Aorta (tissue), 5 donors: Measurements from ENCODE around the gene SERPINA9. TPM values are rescaled to one million over a fixed set of nuclear protein-coding genes. Genes with fewer than 3 reads are reported as not detected.

Experiments used
- ATAC-seq: fragments of 200-7000 bp; cut with Tn5 transposase; one replicate; pipeline ENCODE4 v1.9.1; 2022; ENCODE audit warnings: moderate library complexity; ENCODE audit not compliant: low FRiP score
- DNase-seq, 2 donors: peaks; one replicate each; pipeline ENCODE4 v3.0.0-alpha.2; 2020
- H3K27ac ChIP-seq, 2 donors: one replicate each; pipeline ENCODE4 v1.5.1; 2013; ENCODE audit warnings: low read length in 2 of 2, mild to moderate bottlenecking in 2 of 2, moderate library complexity in 2 of 2, control low read depth in 1 of 2, inconsistent platforms in 1 of 2, low read depth in 1 of 2
- H3K27me3 ChIP-seq, 2 donors: one replicate each; pipeline ENCODE4 v1.6.1; 2013; ENCODE audit warnings: control low read depth in 1 of 2, low read length in 1 of 2, mild to moderate bottlenecking in 1 of 2, moderate library complexity in 1 of 2; ENCODE audit not compliant: insufficient read depth in 2 of 2, control insufficient read depth in 1 of 2
- H3K36me3 ChIP-seq, 2 donors: one replicate each; pipeline ENCODE4 v1.6.1; 2013; ENCODE audit warnings: control low read depth in 1 of 2, low read length in 1 of 2, mild to moderate bottlenecking in 1 of 2; ENCODE audit not compliant: insufficient read depth in 2 of 2, control insufficient read depth in 1 of 2
- H3K4me1 ChIP-seq, 2 donors: one replicate each; pipeline ENCODE4 v1.6.1; 2013; ENCODE audit warnings: low read length in 2 of 2, control low read depth in 1 of 2, mild to moderate bottlenecking in 1 of 2, moderate library complexity in 1 of 2; ENCODE audit not compliant: insufficient read depth in 2 of 2, control insufficient read depth in 1 of 2
- H3K4me3 ChIP-seq, 2 donors: one replicate each; pipeline ENCODE4 v1.5.1; 2013; ENCODE audit warnings: low read length in 2 of 2, control low read depth in 1 of 2, mild to moderate bottlenecking in 1 of 2
- H3K9me3 ChIP-seq: one replicate; pipeline ENCODE4 v1.6.1; 2013; ENCODE audit warnings: mild to moderate bottlenecking, low read length; ENCODE audit not compliant: control insufficient read depth
- WGBS, 2 donors: extraction: QIAGEN DNeasy Blood & Tissue Kit; methylation state at CpG; one replicate each; pipeline ENCODE4 v1.1.7; 2013; 5-methylcytosine and 5-hydroxymethylcytosine counted together
- intact Hi-C, 2 donors: fragments of 100-400 bp; cut with DNase I; formaldehyde crosslinking; loops; one replicate each; pipeline versions ENCODE4 v1.14.2 to v1.15.0; 2022
- polyA plus RNA-seq, 2 donors: library from polyadenylated mRNA; stranded (reverse); fragments of 200-250 nt; gene quantifications; one replicate each; pipeline ENCODE4 v1.2.3, GENCODE V29; 2013
- total RNA-seq, 2 donors: library from RNA; stranded (reverse); fragmentation: NEBNext Ultra II Directional; extraction: Animal tissue kit (Norgen Biotek cat#: 25700); gene quantifications; one replicate each; pipeline ENCODE4 v1.2.1, GENCODE V29; 2021
- donor health status: healthy with polysubstance abuse.
- donor health status: Bipolar disorder and iron deficiency.
- donor health status: DM: no; HTN: no; CAD: no.
- donor health status: DM: no; HTN: no; CAD: no.
- donor health status: DM: yes; HTN: yes; CAD: no.

The SERPINA9 gene
- total and polyA plus RNA-seq, 4 donors: not detected

GRCh38 chr14:94449930-94450329 lies 26.1 kb downstream of the SERPINA9 start:
- no peak for DNase-seq
- Histone ChIP-seq H3K27ac (no peak overlapping the region), H3K4me1 (no peaks in the 10 kb centered on the region), H3K27me3 (no peaks in the 10 kb centered on the region), H3K36me3 (no peaks in the 10 kb centered on the region), H3K9me3 (no peaks in the 10 kb centered on the region), H3K4me3 (no peak overlapping the region)
- WGBS, 2 donors: 78 to 82% methylated on average over 6 of the region's 6 CpGs
- intact Hi-C loops: no loop called here
- ATAC-seq: no peak

DNA sequence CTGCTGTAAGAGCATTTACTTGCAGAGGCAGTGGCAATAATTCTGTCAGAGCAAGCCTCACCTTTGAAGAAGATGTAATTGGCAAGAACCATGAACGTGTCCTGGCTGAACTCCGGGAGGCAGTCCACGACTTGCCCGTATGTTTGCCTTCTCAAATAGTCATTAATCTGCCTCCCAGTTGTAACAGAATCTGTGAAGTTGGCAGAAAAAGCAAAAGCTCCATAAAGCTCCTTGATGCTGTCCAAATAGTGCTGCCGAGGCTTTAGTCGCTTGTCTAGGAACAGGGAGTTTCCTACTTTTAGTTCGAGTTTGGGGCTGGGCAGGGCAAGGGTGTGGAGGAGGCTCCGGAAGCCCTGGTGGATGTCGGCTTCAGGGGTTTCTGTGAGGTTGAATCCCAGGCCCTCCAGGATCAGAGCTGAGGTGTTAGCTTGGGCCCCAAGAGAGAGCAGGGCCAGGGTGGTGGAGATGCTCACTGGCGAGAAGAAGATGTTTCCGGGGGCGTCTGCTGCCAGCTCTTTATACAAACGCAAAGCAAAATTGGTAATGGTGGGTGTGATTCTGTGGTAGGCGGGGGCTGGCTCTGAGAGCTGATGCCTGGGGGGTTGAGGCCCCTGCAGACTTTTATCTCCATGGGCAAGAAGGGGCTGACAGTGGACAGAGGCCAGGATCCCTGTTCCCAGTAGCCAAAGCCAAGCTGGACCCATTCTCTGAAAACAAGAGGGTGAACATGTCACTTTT lies 27.8 kb downstream of the SERPINA9 start:
- no peaks in the 10 kb centered on the region for H3K36me3 ChIP-seq
- H3K27ac ChIP-seq: no peak overlapping the region
- H3K4me1 ChIP-seq: no peaks in the 10 kb centered on the region
- no peak for ATAC-seq
- no peaks in the 10 kb centered on the region for H3K27me3 ChIP-seq
- H3K4me3 ChIP-seq: no peak overlapping the region
- H3K9me3 ChIP-seq: no peaks in the 10 kb centered on the region
- intact Hi-C loops: no loop called here
- no peak for DNase-seq
- 47 to 55% methylated on average over 14 of the region's 14 CpGs for WGBS, 2 donors

GRCh38 chr14:94447206-94447605 lies 28.8 kb downstream of the SERPINA9 start:
- ATAC-seq (no peak), DNase-seq (no peak)
- no peaks in the 10 kb centered on the region for H3K9me3 ChIP-seq
- no peak overlapping the region for H3K4me3 ChIP-seq
- H3K27ac ChIP-seq: no peak overlapping the region
- WGBS, 2 donors: 57 to 63% methylated on average over 3 of the region's 3 CpGs
- no peaks in the 10 kb centered on the region for H3K27me3 ChIP-seq
- intact Hi-C loops: no loop called here
- no peaks in the 10 kb centered on the region for H3K4me1 ChIP-seq
- H3K36me3 ChIP-seq: no peaks in the 10 kb centered on the region

GRCh38 chr14:94446126-94446525 lies 29.9 kb downstream of the SERPINA9 start:
- no peak for ATAC-seq
- no peak overlapping the region for H3K4me3 ChIP-seq
- H3K27ac ChIP-seq: no peak overlapping the region
- H3K9me3 ChIP-seq: peaks cover under 1% of the 10 kb centered on the region
- H3K36me3 ChIP-seq: no peaks in the 10 kb centered on the region
- DNase-seq: no peak
- intact Hi-C loops: no loop called here
- no peaks in the 10 kb centered on the region for H3K4me1 ChIP-seq
- no peaks in the 10 kb centered on the region for H3K27me3 ChIP-seq
- 76 to 78% methylated on average over 4 of the region's 4 CpGs for WGBS, 2 donors

DNA sequence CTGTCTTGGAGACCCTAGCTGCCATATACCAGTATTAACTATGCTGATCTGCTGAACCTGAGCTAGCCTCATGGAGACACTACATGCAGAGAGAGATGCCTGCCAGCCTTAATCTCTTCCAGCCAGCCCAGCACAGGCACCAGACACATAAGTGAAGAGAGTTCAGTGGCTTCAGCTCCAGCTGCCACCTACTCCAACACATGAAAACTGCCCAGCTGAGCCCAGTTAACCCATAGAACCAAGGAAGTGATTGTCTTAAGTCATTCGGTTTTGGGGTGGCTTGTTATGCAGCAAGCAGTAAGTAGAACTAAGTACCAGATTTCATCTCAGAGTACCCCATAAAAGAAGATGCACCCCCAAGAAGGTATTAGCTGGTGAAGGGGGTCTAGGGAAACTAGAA lies 31.0 kb downstream of the SERPINA9 start:
- Histone ChIP-seq H3K9me3 (peaks cover 1% of the 10 kb centered on the region), H3K27ac (no peak overlapping the region), H3K4me1 (no peaks in the 10 kb centered on the region), H3K4me3 (no peak overlapping the region), H3K27me3 (no peaks in the 10 kb centered on the region), H3K36me3 (no peaks in the 10 kb centered on the region)
- intact Hi-C loops: no loop called here
- ATAC-seq (no peak), DNase-seq (no peak)
- WGBS, 2 donors: 75 to 78% methylated on average over 1 of the region's 1 CpG

- Histone ChIP-seq H3K27ac (no peak overlapping the region), H3K27me3 (no peaks in the 10 kb centered on the region), H3K4me1 (no peaks in the 10 kb centered on the region), H3K36me3 (no peaks in the 10 kb centered on the region), H3K9me3 (peaks cover 1% of the 10 kb centered on the region), H3K4me3 (no peak overlapping the region)
- no peak for ATAC-seq
- intact Hi-C loops: no loop called here
- 92 to 94% methylated on average over 12 of the region's 12 CpGs for WGBS, 2 donors
- DNase-seq: no peak
These were observed 34.3 kb downstream of the SERPINA9 start for GRCh38 chr14:94441531-94442205.

GRCh38 chr14:94441130-94441529 lies 34.9 kb downstream of the SERPINA9 start:
- H3K4me1 ChIP-seq: no peaks in the 10 kb centered on the region
- no peak overlapping the region for H3K4me3 ChIP-seq
- peaks cover 1% of the 10 kb centered on the region for H3K9me3 ChIP-seq
- intact Hi-C loops: no loop called here
- no peaks in the 10 kb centered on the region for H3K36me3 ChIP-seq
- no peak for ATAC-seq
- H3K27me3 ChIP-seq: no peaks in the 10 kb centered on the region
- WGBS, 2 donors: 89 to 92% methylated on average over 4 of the region's 4 CpGs
- H3K27ac ChIP-seq: no peak overlapping the region
- DNase-seq: no peak

- Histone ChIP-seq H3K27ac (no peak overlapping the region), H3K9me3 (peaks cover 1% of the 10 kb centered on the region), H3K4me1 (no peaks in the 10 kb centered on the region), H3K36me3 (no peaks in the 10 kb centered on the region), H3K27me3 (no peaks in the 10 kb centered on the region), H3K4me3 (no peak overlapping the region)
- no peak for DNase-seq
- no peak for ATAC-seq
- 73 to 74% methylated on average over 5 of the region's 5 CpGs for WGBS, 2 donors
- intact Hi-C loops: no loop called here
These were observed 36.4 kb downstream of the SERPINA9 start for GRCh38 chr14:94439453-94440057.

GRCh38 chr14:94428610-94429009 lies 47.4 kb downstream of the SERPINA9 start:
- ATAC-seq (no peak), DNase-seq (no peak)
- WGBS, 2 donors: 51 to 57% methylated on average over 2 of the region's 2 CpGs
- Histone ChIP-seq H3K4me3 (no peak overlapping the region), H3K27me3 (no peaks in the 10 kb centered on the region), H3K9me3 (no peaks in the 10 kb centered on the region), H3K36me3 (no peaks in the 10 kb centered on the region), H3K27ac (no peak overlapping the region), H3K4me1 (no peaks in the 10 kb centered on the region)
- intact Hi-C loops: no loop called here
